Stimulated activated CD8-positive, alpha-beta memory T cell treated with anti-CD3 and anti-CD28 coated beads, Interleukin-4, amount 100 ng/mL, for 1 hour (primary cell): ENCODE results near the gene CALHM5.

Experiments used
- DNase-seq, 2 donors: peaks; one replicate each; pipeline ENCODE4 v3.0.0-alpha.2; 2020; ENCODE audit warnings: low read depth in 2 of 2, low spot score in 1 of 2

Gene CALHM5

GRCh38 chr6:116545651-116546050, 34.2 kb downstream of the CALHM5 start, which contains the start of gene TRAPPC3L:
TRAPPC3L (minus strand) TSS chr6:116545684; CDS start chr6:116545514, 170 bp downstream.
- DNase-seq = no peak

GRCh38 chr6:116547358-116547757, 35.9 kb downstream of the CALHM5 start:
- DNase-seq = no peak

GRCh38 chr6:116550796-116551195, 39.4 kb downstream of the CALHM5 start:
- no peak for DNase-seq

- no peak for DNase-seq
These were observed 42.0 kb downstream of the CALHM5 start, which contains the start of gene CALHM4 for GRCh38 chr6:116553451-116553850. CALHM4 (plus strand) TSS chr6:116553751; CDS start chr6:116553794, 43 bp downstream.

- DNase-seq = no peak
These were observed 44.6 kb downstream of the CALHM5 start for GRCh38 chr6:116556065-116556464.

GRCh38 chr6:116556814-116557415, 45.5 kb downstream of the CALHM5 start:
- no peak for DNase-seq

- DNase-seq = no peak
These were observed 46.5 kb downstream of the CALHM5 start for GRCh38 chr6:116557893-116558292.

- DNase-seq = no peak
These were observed 48.7 kb downstream of the CALHM5 start for GRCh38 chr6:116560130-116560529.

GRCh38 chr6:116561377-116562018, 50.1 kb downstream of the CALHM5 start:
- DNase-seq = peak; percentile 25 to 45

- DNase-seq = no peak
These were observed 50.6 kb downstream of the CALHM5 start for GRCh38 chr6:116562019-116562403.

- no peak for DNase-seq
These were observed 51.2 kb downstream of the CALHM5 start for GRCh38 chr6:116562614-116563013.

- DNase-seq = no peak
These were observed 52.4 kb downstream of the CALHM5 start for GRCh38 chr6:116563830-116564229.

- DNase-seq = no peak
These were observed 52.9 kb downstream of the CALHM5 start for GRCh38 chr6:116564311-116564710.

- DNase-seq = no peak
These were observed 53.8 kb downstream of the CALHM5 start for GRCh38 chr6:116564921-116565872.

- no peak for DNase-seq
These were observed 56.7 kb downstream of the CALHM5 start for GRCh38 chr6:116568111-116568510.

- no peak for DNase-seq
These were observed 57.6 kb downstream of the CALHM5 start for GRCh38 chr6:116568821-116569755.

GRCh38 chr6:116570856-116571682, 59.6 kb downstream of the CALHM5 start, which contains the start of gene RWDD1:
RWDD1 (plus strand) TSS chr6:116571504; CDS start chr6:116571583, 79 bp downstream.
- DNase-seq = peak; percentile 92 to 96

GRCh38 chr6:116571683-116572000, 60.2 kb downstream of the CALHM5 start:
- no peak for DNase-seq

- no peak for DNase-seq
These were observed 60.7 kb downstream of the CALHM5 start for GRCh38 chr6:116572162-116572561.
